ENCODE measurements around the gene GFOD2. TPM values are rescaled to one million over a fixed set of nuclear protein-coding genes. Genes with fewer than 3 reads are reported as not detected.

GFOD2 gene
- total RNA-seq, 1 donor from 2014 or later = 31.7 TPM

- peaks cover under 1% of the 10 kb centered on the region for H3K4me1 Mint-ChIP-seq (ENCODE audit: unreplicated experiment)
- no peaks in the 10 kb centered on the region for H3K9me3 Mint-ChIP-seq
- H3K27ac Mint-ChIP-seq = no peak overlapping the region
- TF ChIP-seq CTCF (conservative IDR thresholded peaks at IDR 0.05) = no peak
- no peak overlapping the region for H3K4me3 Mint-ChIP-seq
- H3K27me3 Mint-ChIP-seq = no peaks in the 10 kb centered on the region
- no peak for DNase-seq (ENCODE audit: extremely low spot score, unreplicated experiment)
- peaks cover 20% of the 10 kb centered on the region for H3K36me3 Mint-ChIP-seq
Observed at GRCh38 chr16:67637625-67638024, 81.5 kb downstream of the GFOD2 start.

GRCh38 chr16:67636713-67637112 is 82.4 kb downstream of the GFOD2 start:
- Mint-ChIP-seq H3K9me3 (no peaks in the 10 kb centered on the region), H3K36me3 (peaks cover 27% of the 10 kb centered on the region), H3K4me3 (no peak overlapping the region), H3K4me1 (ENCODE audit: unreplicated experiment) (peaks cover 7% of the 10 kb centered on the region), H3K27ac (no peak overlapping the region), H3K27me3 (no peaks in the 10 kb centered on the region)
- DNase-seq (ENCODE audit: extremely low spot score, unreplicated experiment) = no peak
- TF ChIP-seq CTCF (conservative IDR thresholded peaks at IDR 0.05) = no peak

- Mint-ChIP-seq H3K9me3 (no peaks in the 10 kb centered on the region), H3K27me3 (no peaks in the 10 kb centered on the region), H3K4me1 (ENCODE audit: unreplicated experiment) (peaks cover 7% of the 10 kb centered on the region), H3K36me3 (peaks cover 25% of the 10 kb centered on the region), H3K27ac (no peak overlapping the region), H3K4me3 (no peak overlapping the region)
- DNase-seq (ENCODE audit: extremely low spot score, unreplicated experiment) = no peak
- TF ChIP-seq CTCF (conservative IDR thresholded peaks at IDR 0.05) = no peak
Observed at GRCh38 chr16:67632415-67633172, 86.5 kb downstream of the GFOD2 start.

- peaks cover 7% of the 10 kb centered on the region for H3K4me1 Mint-ChIP-seq (ENCODE audit: unreplicated experiment)
- no peak overlapping the region for H3K4me3 Mint-ChIP-seq
- H3K9me3 Mint-ChIP-seq = no peaks in the 10 kb centered on the region
- H3K27ac Mint-ChIP-seq = no peak overlapping the region
- TF ChIP-seq CTCF (conservative IDR thresholded peaks at IDR 0.05) = no peak
- H3K36me3 Mint-ChIP-seq = peaks cover 23% of the 10 kb centered on the region
- DNase-seq (ENCODE audit: extremely low spot score, unreplicated experiment) = no peak
- H3K27me3 Mint-ChIP-seq = no peaks in the 10 kb centered on the region
Observed at GRCh38 chr16:67628216-67628615, 90.9 kb downstream of the GFOD2 start.

Other genes with a start within 250 kb of the GFOD2 start
- 73.5 and 94.4 TPM in 2 replicates for gene ATP6V0D1, start 238.2 kb downstream of the GFOD2 start, total RNA-seq (ENCODE audit: low replicate concordance)
- gene AGRP, start 235.8 kb downstream of the GFOD2 start, total RNA-seq (ENCODE audit: low replicate concordance) = not detected in 2 replicates
- 38.5 and 43.1 TPM in 2 replicates for gene RIPOR1, start 190.5 kb downstream of the GFOD2 start, total RNA-seq (ENCODE audit: low replicate concordance)
- 48.4 and 57.8 TPM in 2 replicates for gene CTCF, start 156.8 kb downstream of the GFOD2 start, total RNA-seq (ENCODE audit: low replicate concordance)
- 2.8 and 3.4 TPM in 2 replicates for gene CARMIL2, start 74.2 kb downstream of the GFOD2 start, total RNA-seq (ENCODE audit: low replicate concordance)
- 19.9 and 31.6 TPM in 2 replicates for gene ACD, start 59.1 kb downstream of the GFOD2 start, total RNA-seq (ENCODE audit: low replicate concordance)
- gene PARD6A, start 58.4 kb downstream of the GFOD2 start, total RNA-seq (ENCODE audit: low replicate concordance) = 4.7 and 6.5 TPM in 2 replicates
- gene ENKD1, start 52.6 kb downstream of the GFOD2 start, total RNA-seq (ENCODE audit: low replicate concordance) = 12.2 and 18.8 TPM in 2 replicates
- gene C16orf86, start 52.5 kb downstream of the GFOD2 start, total RNA-seq (ENCODE audit: low replicate concordance) = 1.5 and 2.8 TPM in 2 replicates
- 27.3 and 27.5 TPM in 2 replicates for gene RANBP10, start 87.2 kb upstream of the GFOD2 start, total RNA-seq (ENCODE audit: low replicate concordance)
- gene TSNAXIP1, start 87.6 kb upstream of the GFOD2 start, total RNA-seq (ENCODE audit: low replicate concordance) = 3.9 and 7.2 TPM in 2 replicates
- 25.5 and 35.1 TPM in 2 replicates for gene THAP11, start 123.0 kb upstream of the GFOD2 start, total RNA-seq (ENCODE audit: low replicate concordance)
- 144 and 149 TPM in 2 replicates for gene NUTF2, start 127.6 kb upstream of the GFOD2 start, total RNA-seq (ENCODE audit: low replicate concordance)
- gene CENPT, start 128.4 kb upstream of the GFOD2 start, total RNA-seq (ENCODE audit: low replicate concordance) = 67.6 and 74.2 TPM in 2 replicates
- 77.5 and 81.1 TPM in 2 replicates for gene EDC4, start 153.7 kb upstream of the GFOD2 start, total RNA-seq (ENCODE audit: low replicate concordance)
- gene NRN1L, start 165.6 kb upstream of the GFOD2 start, total RNA-seq (ENCODE audit: low replicate concordance) = 0.80 and 1.1 TPM in 2 replicates
- gene PSKH1, start 173.9 kb upstream of the GFOD2 start, total RNA-seq (ENCODE audit: low replicate concordance) = 39.2 and 41.5 TPM in 2 replicates
- gene CTRL, start 212.5 kb upstream of the GFOD2 start, total RNA-seq (ENCODE audit: low replicate concordance) = 0.59 and 1.4 TPM in 2 replicates
- 51.9 and 68.8 TPM in 2 replicates for gene PSMB10, start 217.5 kb upstream of the GFOD2 start, total RNA-seq (ENCODE audit: low replicate concordance)
- gene LCAT, start 224.8 kb upstream of the GFOD2 start, total RNA-seq (ENCODE audit: low replicate concordance) = 20.2 and 26.1 TPM in 2 replicates
- 48.1 and 68.8 TPM in 2 replicates for gene SLC12A4, start 249.3 kb upstream of the GFOD2 start, total RNA-seq (ENCODE audit: low replicate concordance)

Measured in type B pancreatic cell (in vitro differentiated cells).